SU-DHL-6 (cell line): ENCODE data around the gene TNFRSF12A.

Experiments used
- CTCF ChIP-seq: fragments of 200-600 bp; sonication (generic); IDR thresholded peaks from one replicate; pipeline ENCODE4 v1.5.1; 2017; ENCODE audit warnings: antibody characterized with exemption, mild to moderate bottlenecking, low read length, moderate library complexity; ENCODE audit not compliant: insufficient read depth, poor library complexity, severe bottlenecking
- EZH2phosphoT487 ChIP-seq: fragments of 200-600 bp; sonication (generic), shearing (Covaris generic); conservative IDR thresholded peaks from 2 replicates; pipeline ENCODE4 v1.6.1; 2018; ENCODE audit warnings: mild to moderate bottlenecking, antibody characterized with exemption, low read length, moderate library complexity, mixed read lengths

GRCh38 chr16:2976201-2976600, 44.0 kb upstream of the TNFRSF12A start:
- TF ChIP-seq CTCF (no peak), EZH2phosphoT487 (no peak)
